ENCODE results near the gene SPTBN5. TPM values are rescaled to one million over a fixed set of nuclear protein-coding genes. Genes with fewer than 3 reads are reported as not detected.

Gene SPTBN5
- total RNA-seq, 1 experiment from 2014 or later, result 0.96 TPM

- TF ChIP-seq ZNF274 (IDR thresholded peaks at IDR 0.05; ENCODE audit: low read depth, low read length), result no peak
- TF ChIP-seq CEBPB (IDR thresholded peaks at IDR 0.05; ENCODE audit: low read depth), result no peak
- TF ChIP-seq, protein P1, sequence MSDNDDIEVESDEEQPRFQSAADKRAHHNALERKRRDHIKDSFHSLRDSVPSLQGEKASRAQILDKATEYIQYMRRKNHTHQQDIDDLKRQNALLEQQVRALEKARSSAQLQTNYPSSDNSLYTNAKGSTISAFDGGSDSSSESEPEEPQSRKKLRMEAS (IDR thresholded peaks at IDR 0.05), result no peak
- no peak for TF ChIP-seq ATF3 (IDR thresholded peaks at IDR 0.05)
- no peak for TF ChIP-seq FOSL1 (IDR thresholded peaks at IDR 0.05; ENCODE audit: low read depth)
- no peak for TF ChIP-seq SRF (IDR thresholded peaks at IDR 0.05; ENCODE audit: low read depth)
- no peak for TF ChIP-seq POLR2A (IDR thresholded peaks at IDR 0.05; ENCODE audit: borderline replicate concordance, extremely low read depth, insufficient read depth, insufficient read length)
- no peak for TF ChIP-seq REST (IDR thresholded peaks at IDR 0.05; ENCODE audit: low read depth)
- no peak for TF ChIP-seq YY1 (IDR thresholded peaks at IDR 0.05; ENCODE audit: extremely low read depth, insufficient replicate concordance, low read depth, low read length)
These were observed 71.4 kb downstream of the SPTBN5 start (continued) for GRCh38 chr15:41822471-41822870.

- intact Hi-C loops (cut with micrococcal nuclease), result no loop called here
- Histone ChIP-seq H3K4me3 (replicated peaks in 1 of 2; ENCODE audit: low read depth in 1 of 2, low read length in 2 of 2) (no peak overlapping the region), H3K79me2 (ENCODE audit: insufficient read depth, low read length) (no peaks in the 10 kb centered on the region), H3K9me3 (ENCODE audit: control insufficient read depth in 1 of 2, insufficient read depth in 1 of 2, low read depth in 1 of 2, low read length in 2 of 2) (no peaks in the 10 kb centered on the region), H3K36me3 (ENCODE audit: control insufficient read depth in 1 of 2, insufficient read depth in 2 of 2, low read length in 2 of 2) (peaks cover 3 to 8% of the 10 kb centered on the region in 2 experiments; a peak in 3 of 4 replicates), H3K4me1 (ENCODE audit: control insufficient read depth in 1 of 2, insufficient read depth in 2 of 2, low read length in 2 of 2) (no peaks in the 10 kb centered on the region), H3K9me2 (ENCODE audit: insufficient read depth) (no peaks in the 10 kb centered on the region), H3K9ac (ENCODE audit: low read length) (no peak overlapping the region), H4K20me1 (ENCODE audit: insufficient read depth) (no peaks in the 10 kb centered on the region), H3K27me3 (ENCODE audit: insufficient read depth, low read length) (no peaks in the 10 kb centered on the region), H3K27ac (ENCODE audit: low read depth, low read length) (no peak overlapping the region), H2AFZ (ENCODE audit: low read depth, low read length, poor library complexity, severe bottlenecking) (no peak overlapping the region), H3K4me2 (ENCODE audit: low read length) (no peak overlapping the region)
- RAD21 ChIA-PET (ENCODE audit: low non-redundant PET in 1 of 2, low total read pairs in 2 of 2, uncharacterized antibody in 2 of 2, unreplicated experiment in 2 of 2), result no interaction called here
- POLR2A ChIA-PET, result no interaction called here
- ATAC-seq, result no peak
- DNase-seq (ENCODE audit: low read depth, low spot score), result no peak
- no TSS peak for BruUV-seq (replicated peaks)
- CTCF ChIA-PET, result no interaction called here
- TF ChIP-seq POLR2A (IDR thresholded peaks at IDR 0.05; ENCODE audit: borderline replicate concordance, extremely low read depth, insufficient read depth, insufficient read length) (no peak), TCF7L2 (IDR thresholded peaks at IDR 0.05; ENCODE audit: borderline replicate concordance, extremely low read depth, insufficient read depth, insufficient read length) (no peak), SIN3A (IDR thresholded peaks at IDR 0.05; ENCODE audit: low read depth) (no peak), SRF (IDR thresholded peaks at IDR 0.05; ENCODE audit: low read depth) (no peak), ZBTB33 (IDR thresholded peaks at IDR 0.05; ENCODE audit: extremely low read depth, insufficient replicate concordance, low read length) (no peak)
These were observed 72.0 kb downstream of the SPTBN5 start for GRCh38 chr15:41821831-41822230.

Measured in HCT116 (cell line).